ENCODE measurements around the gene VAV1. TPM values are rescaled to one million over a fixed set of nuclear protein-coding genes. Genes with fewer than 3 reads are reported as not detected.
A peak's percentile ranks its signal among the peaks of the same experiment; 100 is the strongest.

VAV1 gene
- total and polyA plus RNA-seq, 2 of the 13 experiments (the other 11 are each of a cell fraction or from before 2014, with no cell fraction given): not detected

- TF ChIP-seq CBX1 (IDR thresholded peaks at IDR 0.05; ENCODE audit: low read depth): no peak
- TF ChIP-seq FOSL2 (CRISPR knock-in tag; IDR thresholded peaks at IDR 0.05): peak; percentile 59
- TF ChIP-seq DNMT1 (CRISPR knock-in tag; IDR thresholded peaks at IDR 0.05): no peak
- TF ChIP-seq ZBTB7A (CRISPR knock-in tag; IDR thresholded peaks at IDR 0.05): peak; percentile 21; the same call in 1 of the 2 replicates
- TF ChIP-seq TCF12 (IDR thresholded peaks at IDR 0.05): no peak
- TF ChIP-seq TCF12 (CRISPR knock-in tag; IDR thresholded peaks at IDR 0.05): peak; percentile 86
- TF ChIP-seq ZNF121 (CRISPR knock-in tag; IDR thresholded peaks at IDR 0.05): peak; percentile 24; the same call in 1 of the 2 replicates
- 0 out of 2 replicates have a peak, but pooled peaks have one; percentile 28 for TF ChIP-seq MTF1 (CRISPR knock-in tag; IDR thresholded peaks at IDR 0.05)
- TF ChIP-seq HIVEP1 (CRISPR knock-in tag; IDR thresholded peaks at IDR 0.05): peak; percentile 90
- no peak for TF ChIP-seq HNF1A (IDR thresholded peaks at IDR 0.05; ENCODE audit: low read depth)
- TF ChIP-seq HNF1A (CRISPR knock-in tag; IDR thresholded peaks at IDR 0.05; ENCODE audit: borderline replicate concordance): no peak
- no peak; the same call in 1 of the 2 replicates for TF ChIP-seq ELF1 (CRISPR knock-in tag; IDR thresholded peaks at IDR 0.05)
- TF ChIP-seq ZNF362 (CRISPR knock-in tag; IDR thresholded peaks at IDR 0.05; ENCODE audit: borderline replicate concordance): no peak
- no peak; the same call in 1 of the 2 replicates for TF ChIP-seq PHF21A (CRISPR knock-in tag; IDR thresholded peaks at IDR 0.05)
- 0 out of 2 replicates have a peak, but pooled peaks have one; percentile 37 for TF ChIP-seq KAT8 (CRISPR knock-in tag; IDR thresholded peaks at IDR 0.05)
- TF ChIP-seq SNAPC4 (CRISPR knock-in tag; IDR thresholded peaks at IDR 0.05): peak; percentile 83
- no peak; the same call in 1 of the 2 replicates for TF ChIP-seq AKAP8 (CRISPR knock-in tag; IDR thresholded peaks at IDR 0.05)
- TF ChIP-seq ARHGAP35 (CRISPR knock-in tag; IDR thresholded peaks at IDR 0.05; ENCODE audit: borderline replicate concordance): peak; percentile 79; the same call in 1 of the 2 replicates
- TF ChIP-seq ZNF329 (CRISPR knock-in tag; IDR thresholded peaks at IDR 0.05; ENCODE audit: low read depth): no peak
These were observed 20.0 kb upstream of the VAV1 start (continued) for GRCh38 chr19:6752256-6753177.
